Neural cell (in vitro differentiated cells): ENCODE data around the gene ARHGAP40. TPM values are rescaled to one million over a fixed set of nuclear protein-coding genes. Genes with fewer than 3 reads are reported as not detected.

Experiments
- H2AFZ ChIP-seq: fragments of 200-600, 300-800 bp; sonication (generic), shearing (Covaris generic); 2 replicates; pipeline ENCODE4 v1.6.0; 2014; ENCODE audit warnings: low read depth, mild to moderate bottlenecking, antibody characterized with exemption, low read length, moderate library complexity
- H3F3A ChIP-seq: fragments of 200-600 bp; shearing (Covaris generic); 2 replicates; pipeline ENCODE4 v1.6.1; 2016; ENCODE audit warnings: mild to moderate bottlenecking, moderate library complexity, mixed read lengths, antibody characterized with exemption, low read length; ENCODE audit not compliant: insufficient read depth, poor library complexity, severe bottlenecking
- H3K27ac ChIP-seq: fragments of 200-600, 300-800 bp; sonication (generic), shearing (Covaris generic); 2 replicates; pipeline ENCODE4 v1.5.1; 2014; ENCODE audit warnings: mild to moderate bottlenecking, low read length, moderate library complexity
- H3K27me3 ChIP-seq: fragments of 300-800, 200-600 bp; sonication (generic), shearing (Covaris generic); 2 replicates; pipeline ENCODE4 v1.6.0; 2014; ENCODE audit warnings: mild to moderate bottlenecking, low read depth, low read length, moderate library complexity; ENCODE audit not compliant: insufficient read depth
- H3K36me3 ChIP-seq: fragments of 300-800, 200-600 bp; sonication (generic), shearing (Covaris generic); 2 replicates; pipeline ENCODE4 v1.5.1; 2014; ENCODE audit warnings: mild to moderate bottlenecking, antibody characterized with exemption, low read length, moderate library complexity; ENCODE audit not compliant: insufficient read depth
- H3K4me2 ChIP-seq: fragments of 300-800, 200-600 bp; sonication (generic), shearing (Covaris generic); 2 replicates; pipeline ENCODE4 v1.6.0; 2014; ENCODE audit warnings: mild to moderate bottlenecking, low read length
- H3K4me3 ChIP-seq: fragments of 300-800, 200-600 bp; sonication (generic), shearing (Covaris generic); 2 replicates; pipeline ENCODE4 v1.5.1; 2014; ENCODE audit warnings: mild to moderate bottlenecking, low read length, moderate library complexity
- H3K79me2 ChIP-seq: fragments of 200-600 bp; shearing (Covaris generic); replicated peaks from 2 replicates; pipeline ENCODE4 v1.6.0; 2014; ENCODE audit warnings: mild to moderate bottlenecking, low read length, moderate library complexity; ENCODE audit not compliant: insufficient read depth
- H3K9ac ChIP-seq: fragments of 300-800, 200-600 bp; sonication (generic), shearing (Covaris generic); 2 replicates; pipeline ENCODE4 v1.6.1; 2016; ENCODE audit warnings: mild to moderate bottlenecking, low read length, mixed read lengths
- H3K9me2 ChIP-seq: fragments of 200-600 bp; shearing (Covaris generic); 2 replicates; pipeline ENCODE4 v1.6.1; 2016; ENCODE audit warnings: mild to moderate bottlenecking, low read length, mixed read lengths; ENCODE audit not compliant: insufficient read depth
- H3K9me3 ChIP-seq: fragments of 200-600, 300-800 bp; sonication (generic), shearing (Covaris generic); 2 replicates; pipeline ENCODE4 v1.6.1; 2016; ENCODE audit warnings: mild to moderate bottlenecking, mixed run types, low read length, moderate library complexity, mixed read lengths
- H4K20me1 ChIP-seq: fragments of 200-600 bp; shearing (Covaris generic); 2 replicates; pipeline ENCODE4 v1.6.1; 2016; ENCODE audit warnings: mild to moderate bottlenecking, mixed run types; ENCODE audit not compliant: insufficient read depth
- CTCF ChIP-seq: fragments of 450-650 bp; IDR thresholded peaks from 2 replicates; pipeline ENCODE4 v1.5.1; 2014; ENCODE audit warnings: antibody characterized with exemption, mild to moderate bottlenecking, moderate library complexity; ENCODE audit not compliant: poor library complexity, severe bottlenecking
- EP300 ChIP-seq: fragments of 450-650 bp; conservative IDR thresholded peaks from 2 replicates; pipeline ENCODE4 v1.6.1; 2014; ENCODE audit warnings: antibody characterized with exemption, mild to moderate bottlenecking, moderate library complexity; ENCODE audit not compliant: poor library complexity, severe bottlenecking
- EZH2 ChIP-seq: fragments of 200-600, 300-800 bp; shearing (Covaris generic), sonication (generic); IDR thresholded peaks from 2 replicates; pipeline ENCODE4 v1.6.1; 2014; ENCODE audit warnings: antibody characterized with exemption, low read length, borderline replicate concordance, mild to moderate bottlenecking; ENCODE audit not compliant: insufficient read depth, poor library complexity, severe bottlenecking
- MXI1 ChIP-seq: fragments of 450-650 bp; conservative IDR thresholded peaks from 2 replicates; pipeline ENCODE4 v1.6.1; 2014; ENCODE audit warnings: antibody characterized with exemption, mild to moderate bottlenecking; ENCODE audit not compliant: poor library complexity, severe bottlenecking
- POLR2AphosphoS5 ChIP-seq: IDR thresholded peaks from 2 replicates; pipeline ENCODE4 v1.6.1; 2012
- RAD21 ChIP-seq: fragments of 450-650 bp; conservative IDR thresholded peaks from 2 replicates; pipeline ENCODE4 v1.6.1; 2014; ENCODE audit warnings: antibody characterized with exemption, mild to moderate bottlenecking, moderate library complexity
- REST ChIP-seq: IDR thresholded peaks from 2 replicates; pipeline ENCODE4 v1.6.1; 2012; ENCODE audit warnings: borderline replicate concordance
- SMC3 ChIP-seq: fragments of 450-650 bp; conservative IDR thresholded peaks from 2 replicates; pipeline ENCODE4 v1.6.1; 2014; ENCODE audit warnings: antibody characterized with exemption, mild to moderate bottlenecking, moderate library complexity; ENCODE audit not compliant: poor library complexity
- TAF1 ChIP-seq: IDR thresholded peaks from 2 replicates; pipeline ENCODE4 v1.6.1; 2012; ENCODE audit warnings: low read depth
- polyA plus RNA-seq: library from polyadenylated mRNA; depleted of rRNA; stranded (reverse); fragments of >200 nt; gene quantifications from 2 replicates; pipeline ENCODE4 v1.2.3, GENCODE V29; 2014

ARHGAP40 gene
- polyA plus RNA-seq, 1 donor from 2014 or later, result 0.61 TPM

GRCh38 chr20:38651154-38651553, 49.5 kb downstream of the ARHGAP40 start:
- no peaks in the 10 kb centered on the region for H3K79me2 ChIP-seq
- H3K4me2 ChIP-seq, result no peak overlapping the region
- no peaks in the 10 kb centered on the region for H3K36me3 ChIP-seq
- H3K9ac ChIP-seq, result no peak overlapping the region
- peaks cover 6% of the 10 kb centered on the region for H3K27me3 ChIP-seq
- H2AFZ ChIP-seq, result no peak overlapping the region
- H3K27ac ChIP-seq, result no peak overlapping the region
- no peaks in the 10 kb centered on the region for H3F3A ChIP-seq
- TF ChIP-seq RAD21, result no peak
- TF ChIP-seq EP300, result no peak
- no peak for TF ChIP-seq SMC3
- TF ChIP-seq REST, result no peak
- TF ChIP-seq TAF1, result no peak
- TF ChIP-seq POLR2AphosphoS5, result no peak
- TF ChIP-seq CTCF, result no peak
- TF ChIP-seq EZH2, result no peak
- no peak for TF ChIP-seq MXI1
- H3K4me3 ChIP-seq, result no peak overlapping the region
- no peaks in the 10 kb centered on the region for H3K9me2 ChIP-seq
- no peaks in the 10 kb centered on the region for H4K20me1 ChIP-seq
- no peaks in the 10 kb centered on the region for H3K9me3 ChIP-seq

- H3K36me3 ChIP-seq, result no peaks in the 10 kb centered on the region
- no peaks in the 10 kb centered on the region for H3K79me2 ChIP-seq
- H3K4me3 ChIP-seq, result no peak overlapping the region
- peaks cover 6% of the 10 kb centered on the region for H3K27me3 ChIP-seq
- no peaks in the 10 kb centered on the region for H4K20me1 ChIP-seq
- no peaks in the 10 kb centered on the region for H3K9me3 ChIP-seq
- H2AFZ ChIP-seq, result no peak overlapping the region
- no peak overlapping the region for H3K4me2 ChIP-seq
- H3K9me2 ChIP-seq, result no peaks in the 10 kb centered on the region
- no peak overlapping the region for H3K27ac ChIP-seq
- TF ChIP-seq EP300, result no peak
- no peak for TF ChIP-seq SMC3
- no peak for TF ChIP-seq MXI1
- no peak for TF ChIP-seq EZH2
- no peak for TF ChIP-seq POLR2AphosphoS5
- TF ChIP-seq CTCF, result no peak
- TF ChIP-seq REST, result no peak
- no peak for TF ChIP-seq TAF1
- no peak for TF ChIP-seq RAD21
- no peaks in the 10 kb centered on the region for H3F3A ChIP-seq
- H3K9ac ChIP-seq, result no peak overlapping the region
These were observed 50.0 kb downstream of the ARHGAP40 start for GRCh38 chr20:38651562-38651961.
